ENCODE measurements around the gene BCAS4. TPM values are rescaled to one million over a fixed set of nuclear protein-coding genes. Genes with fewer than 3 reads are reported as not detected.
"Not testable (repeated sequence)": the region's sequence is repeated elsewhere in the genome, so short reads cannot be mapped to it uniquely, and the experiment has no call there.

Gene BCAS4
- total RNA-seq, 1 donor from 2014 or later, result 0.34 TPM

- not testable (repeated sequence) for DNase-seq
These were observed 23.3 kb upstream of the BCAS4 start for GRCh38 chr20:50771419-50772080.

- no peak for DNase-seq
These were observed 22.3 kb upstream of the BCAS4 start for GRCh38 chr20:50772420-50773185.

- no peak for DNase-seq
These were observed 20.3 kb upstream of the BCAS4 start for GRCh38 chr20:50774515-50774914.

GRCh38 chr20:50776122-50776817 is 18.6 kb upstream of the BCAS4 start:
- DNase-seq, result no peak

- DNase-seq, result no peak
These were observed 17.5 kb upstream of the BCAS4 start for GRCh38 chr20:50777373-50777772.

- not testable (repeated sequence) for DNase-seq
These were observed 15.9 kb upstream of the BCAS4 start for GRCh38 chr20:50778994-50779393.

- no peak for DNase-seq
These were observed 11.5 kb upstream of the BCAS4 start for GRCh38 chr20:50783390-50783789.

- no peak for DNase-seq
These were observed 11.0 kb upstream of the BCAS4 start for GRCh38 chr20:50783903-50784302.

- no peak for DNase-seq
These were observed 10.4 kb upstream of the BCAS4 start for GRCh38 chr20:50784464-50784863.

- DNase-seq, result no peak
These were observed 8.2 kb upstream of the BCAS4 start for GRCh38 chr20:50786703-50787102.

- DNase-seq, result no peak
These were observed 7.7 kb upstream of the BCAS4 start for GRCh38 chr20:50787181-50787580.

- DNase-seq, result peak; percentile 25
These were observed 6.5 kb upstream of the BCAS4 start for GRCh38 chr20:50788045-50788991.

- DNase-seq, result no peak
These were observed 4.8 kb upstream of the BCAS4 start for GRCh38 chr20:50789968-50790650.

- peak; percentile 88 for DNase-seq
These were observed 4.1 kb upstream of the BCAS4 start for GRCh38 chr20:50790651-50791277.

- DNase-seq, result no peak
These were observed 1.9 kb upstream of the BCAS4 start for GRCh38 chr20:50792708-50793574.

- peak; percentile 56 for DNase-seq
These were observed 1.3 kb upstream of the BCAS4 start for GRCh38 chr20:50793575-50794016.

GRCh38 chr20:50794181-50794845 is 548 bp upstream of the BCAS4 start:
- DNase-seq, result peak; percentile 7

GRCh38 chr20:50797142-50797541 is 2.3 kb downstream of the BCAS4 start:
- no peak for DNase-seq

GRCh38 chr20:50798650-50799049 is 3.8 kb downstream of the BCAS4 start:
- DNase-seq, result no peak
